ENCODE data around the gene ENTPD7. TPM values are rescaled to one million over a fixed set of nuclear protein-coding genes. Genes with fewer than 3 reads are reported as not detected.
"Not testable (repeated sequence)": the region's sequence is repeated elsewhere in the genome, so short reads cannot be mapped to it uniquely, and the experiment has no call there.

The ENTPD7 gene
- polyA plus RNA-seq, 1 donor from 2014 or later, result 4.1 TPM

DNA sequence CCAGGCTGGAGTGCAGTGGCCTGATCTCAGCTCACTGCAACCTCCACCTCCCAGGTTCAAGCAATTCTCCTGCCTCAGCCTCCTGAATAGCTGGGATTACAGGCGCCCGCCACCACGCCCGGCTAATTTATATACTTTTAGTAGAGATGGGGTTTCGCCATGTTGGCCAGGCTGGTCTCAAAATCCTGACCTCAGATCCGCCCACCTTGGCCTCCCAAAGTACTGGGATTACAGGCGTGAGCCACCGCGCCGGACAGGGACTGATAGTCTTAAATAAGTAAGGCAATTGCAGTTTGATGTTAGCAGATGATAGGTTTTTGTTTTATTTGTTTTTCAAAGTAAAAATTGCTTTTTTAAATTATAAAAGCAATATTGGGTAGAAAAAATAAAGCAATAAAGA lies 74.8 kb downstream of the ENTPD7 start:
- not testable (repeated sequence) for H2AFZ ChIP-seq (ENCODE audit: low read depth, low read length); H3K9me2 ChIP-seq (ENCODE audit: insufficient read depth, low read length); H3F3A ChIP-seq (ENCODE audit: insufficient read depth, low read length, poor library complexity, severe bottlenecking); H3K4me2 ChIP-seq (ENCODE audit: low read length); H4K20me1 ChIP-seq (ENCODE audit: insufficient read depth); H3K9me3 ChIP-seq (ENCODE audit: low read length); H3K36me3 ChIP-seq (ENCODE audit: insufficient read depth, low read length); H3K27ac ChIP-seq (ENCODE audit: low read length); H3K4me3 ChIP-seq (ENCODE audit: low read length); H3K27me3 ChIP-seq (ENCODE audit: insufficient read depth, low read depth, low read length); H3K79me2 ChIP-seq (replicated peaks; ENCODE audit: insufficient read depth, low read length); H3K9ac ChIP-seq (ENCODE audit: low read length)

DNA sequence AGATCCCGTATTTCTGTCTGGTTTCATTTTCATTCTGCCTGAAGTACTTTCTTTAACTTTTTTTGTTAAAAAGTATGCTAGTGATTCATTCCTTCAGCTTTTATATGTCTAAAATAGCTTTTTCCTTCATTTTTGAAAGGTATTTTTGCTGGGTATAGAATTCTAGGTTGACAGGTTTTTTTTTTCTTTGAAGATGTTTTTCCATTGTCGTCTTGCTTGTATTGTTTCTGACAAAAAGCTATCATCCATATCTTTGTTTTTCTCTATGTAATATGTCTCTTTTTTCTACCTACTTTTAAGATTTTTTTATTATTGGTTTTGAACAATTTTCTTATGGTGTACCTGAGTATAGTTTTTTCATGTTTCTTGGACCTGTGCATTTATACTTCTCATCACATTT lies 81.0 kb downstream of the ENTPD7 start:
- H3K27me3 ChIP-seq (ENCODE audit: insufficient read depth, low read depth, low read length), result no peaks in the 10 kb centered on the region
- no peak overlapping the region for H3K4me2 ChIP-seq (ENCODE audit: low read length)
- H3K27ac ChIP-seq (ENCODE audit: low read length), result no peak overlapping the region
- H3K4me3 ChIP-seq (ENCODE audit: low read length), result no peak overlapping the region
- peaks cover 7% of the 10 kb centered on the region for H3K36me3 ChIP-seq (ENCODE audit: insufficient read depth, low read length)
- no peak overlapping the region for H3K9ac ChIP-seq (ENCODE audit: low read length)
- H2AFZ ChIP-seq (ENCODE audit: low read depth, low read length), result no peak overlapping the region
- no peaks in the 10 kb centered on the region for H3K9me3 ChIP-seq (ENCODE audit: low read length)
- no peaks in the 10 kb centered on the region for H3F3A ChIP-seq (ENCODE audit: insufficient read depth, low read length, poor library complexity, severe bottlenecking)
- H4K20me1 ChIP-seq (ENCODE audit: insufficient read depth), result no peaks in the 10 kb centered on the region
- no peak for TF ChIP-seq EZH2 (IDR thresholded peaks at IDR 0.05; ENCODE audit: borderline replicate concordance, insufficient read depth, low read length, poor library complexity, severe bottlenecking)
- TF ChIP-seq, protein P1, sequence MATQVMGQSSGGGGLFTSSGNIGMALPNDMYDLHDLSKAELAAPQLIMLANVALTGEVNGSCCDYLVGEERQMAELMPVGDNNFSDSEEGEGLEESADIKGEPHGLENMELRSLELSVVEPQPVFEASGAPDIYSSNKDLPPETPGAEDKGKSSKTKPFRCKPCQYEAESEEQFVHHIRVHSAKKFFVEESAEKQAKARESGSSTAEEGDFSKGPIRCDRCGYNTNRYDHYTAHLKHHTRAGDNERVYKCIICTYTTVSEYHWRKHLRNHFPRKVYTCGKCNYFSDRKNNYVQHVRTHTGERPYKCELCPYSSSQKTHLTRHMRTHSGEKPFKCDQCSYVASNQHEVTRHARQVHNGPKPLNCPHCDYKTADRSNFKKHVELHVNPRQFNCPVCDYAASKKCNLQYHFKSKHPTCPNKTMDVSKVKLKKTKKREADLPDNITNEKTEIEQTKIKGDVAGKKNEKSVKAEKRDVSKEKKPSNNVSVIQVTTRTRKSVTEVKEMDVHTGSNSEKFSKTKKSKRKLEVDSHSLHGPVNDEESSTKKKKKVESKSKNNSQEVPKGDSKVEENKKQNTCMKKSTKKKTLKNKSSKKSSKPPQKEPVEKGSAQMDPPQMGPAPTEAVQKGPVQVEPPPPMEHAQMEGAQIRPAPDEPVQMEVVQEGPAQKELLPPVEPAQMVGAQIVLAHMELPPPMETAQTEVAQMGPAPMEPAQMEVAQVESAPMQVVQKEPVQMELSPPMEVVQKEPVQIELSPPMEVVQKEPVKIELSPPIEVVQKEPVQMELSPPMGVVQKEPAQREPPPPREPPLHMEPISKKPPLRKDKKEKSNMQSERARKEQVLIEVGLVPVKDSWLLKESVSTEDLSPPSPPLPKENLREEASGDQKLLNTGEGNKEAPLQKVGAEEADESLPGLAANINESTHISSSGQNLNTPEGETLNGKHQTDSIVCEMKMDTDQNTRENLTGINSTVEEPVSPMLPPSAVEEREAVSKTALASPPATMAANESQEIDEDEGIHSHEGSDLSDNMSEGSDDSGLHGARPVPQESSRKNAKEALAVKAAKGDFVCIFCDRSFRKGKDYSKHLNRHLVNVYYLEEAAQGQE (IDR thresholded peaks at IDR 0.05; ENCODE audit: borderline replicate concordance), result no peak
- no peak for TF ChIP-seq MXI1 (conservative IDR thresholded peaks at IDR 0.05; ENCODE audit: poor library complexity, severe bottlenecking)
- H3K79me2 ChIP-seq (replicated peaks; ENCODE audit: insufficient read depth, low read length), result no peaks in the 10 kb centered on the region
- no peaks in the 10 kb centered on the region for H3K9me2 ChIP-seq (ENCODE audit: insufficient read depth, low read length)

DNA sequence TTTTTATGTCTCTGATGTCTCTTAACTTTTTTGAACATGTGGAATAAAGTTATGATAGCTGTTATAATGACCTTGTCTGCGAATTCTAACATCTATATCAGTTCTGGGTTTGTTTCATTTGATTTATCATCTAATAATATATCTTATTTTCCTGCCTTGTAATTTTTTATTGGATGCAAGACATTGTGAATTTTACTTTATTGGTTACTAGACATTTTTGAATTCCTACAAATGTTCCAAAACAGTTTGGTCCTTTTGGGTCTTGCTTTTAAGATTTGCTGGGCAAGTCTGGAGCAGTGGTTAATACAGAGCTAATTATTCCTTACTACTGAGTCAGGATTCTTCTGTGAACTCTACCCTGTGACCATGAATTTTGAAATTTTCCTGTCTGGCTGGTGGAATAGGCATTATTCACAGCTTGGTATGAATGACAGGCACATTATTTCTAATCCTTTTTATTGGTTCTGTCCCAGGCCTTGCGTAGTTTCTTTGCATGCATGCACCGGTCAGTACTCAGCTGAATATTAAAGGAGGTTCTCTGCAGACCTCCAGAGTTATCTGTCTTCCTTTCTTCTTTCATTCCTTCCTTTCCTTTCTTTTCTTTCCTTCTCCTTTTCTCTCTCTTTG lies 81.7 kb downstream of the ENTPD7 start:
- no peak overlapping the region for H3K4me2 ChIP-seq (ENCODE audit: low read length)
- no peaks in the 10 kb centered on the region for H3K79me2 ChIP-seq (replicated peaks; ENCODE audit: insufficient read depth, low read length)
- no peak overlapping the region for H3K9ac ChIP-seq (ENCODE audit: low read length)
- no peaks in the 10 kb centered on the region for H3F3A ChIP-seq (ENCODE audit: insufficient read depth, low read length, poor library complexity, severe bottlenecking)
- H3K4me3 ChIP-seq (ENCODE audit: low read length), result no peak overlapping the region
- TF ChIP-seq, protein P2, sequence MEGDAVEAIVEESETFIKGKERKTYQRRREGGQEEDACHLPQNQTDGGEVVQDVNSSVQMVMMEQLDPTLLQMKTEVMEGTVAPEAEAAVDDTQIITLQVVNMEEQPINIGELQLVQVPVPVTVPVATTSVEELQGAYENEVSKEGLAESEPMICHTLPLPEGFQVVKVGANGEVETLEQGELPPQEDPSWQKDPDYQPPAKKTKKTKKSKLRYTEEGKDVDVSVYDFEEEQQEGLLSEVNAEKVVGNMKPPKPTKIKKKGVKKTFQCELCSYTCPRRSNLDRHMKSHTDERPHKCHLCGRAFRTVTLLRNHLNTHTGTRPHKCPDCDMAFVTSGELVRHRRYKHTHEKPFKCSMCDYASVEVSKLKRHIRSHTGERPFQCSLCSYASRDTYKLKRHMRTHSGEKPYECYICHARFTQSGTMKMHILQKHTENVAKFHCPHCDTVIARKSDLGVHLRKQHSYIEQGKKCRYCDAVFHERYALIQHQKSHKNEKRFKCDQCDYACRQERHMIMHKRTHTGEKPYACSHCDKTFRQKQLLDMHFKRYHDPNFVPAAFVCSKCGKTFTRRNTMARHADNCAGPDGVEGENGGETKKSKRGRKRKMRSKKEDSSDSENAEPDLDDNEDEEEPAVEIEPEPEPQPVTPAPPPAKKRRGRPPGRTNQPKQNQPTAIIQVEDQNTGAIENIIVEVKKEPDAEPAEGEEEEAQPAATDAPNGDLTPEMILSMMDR (IDR thresholded peaks at IDR 0.05; ENCODE audit: poor library complexity, severe bottlenecking), result no peak
- no peak for TF ChIP-seq SMC3 (conservative IDR thresholded peaks at IDR 0.05; ENCODE audit: poor library complexity)
- no peak for TF ChIP-seq EZH2 (IDR thresholded peaks at IDR 0.05; ENCODE audit: borderline replicate concordance, insufficient read depth, low read length, poor library complexity, severe bottlenecking)
- TF ChIP-seq POLR2AphosphoS5 (IDR thresholded peaks at IDR 0.05), result no peak
- no peak for TF ChIP-seq RAD21 (conservative IDR thresholded peaks at IDR 0.05)
- TF ChIP-seq, protein P1 (IDR thresholded peaks at IDR 0.05; ENCODE audit: borderline replicate concordance), result no peak
- no peak for TF ChIP-seq MXI1 (conservative IDR thresholded peaks at IDR 0.05; ENCODE audit: poor library complexity, severe bottlenecking)
- TF ChIP-seq EP300 (conservative IDR thresholded peaks at IDR 0.05; ENCODE audit: poor library complexity, severe bottlenecking), result no peak
- no peak for TF ChIP-seq TAF1 (IDR thresholded peaks at IDR 0.05; ENCODE audit: low read depth)
- no peaks in the 10 kb centered on the region for H3K9me3 ChIP-seq (ENCODE audit: low read length)
- peaks cover 7% of the 10 kb centered on the region for H3K36me3 ChIP-seq (ENCODE audit: insufficient read depth, low read length)
- no peaks in the 10 kb centered on the region for H3K27me3 ChIP-seq (ENCODE audit: insufficient read depth, low read depth, low read length)
- H3K27ac ChIP-seq (ENCODE audit: low read length), result no peak overlapping the region
- no peaks in the 10 kb centered on the region for H4K20me1 ChIP-seq (ENCODE audit: insufficient read depth)
- no peaks in the 10 kb centered on the region for H3K9me2 ChIP-seq (ENCODE audit: insufficient read depth, low read length)
- H2AFZ ChIP-seq (ENCODE audit: low read depth, low read length), result no peak overlapping the region

All from neural cell (in vitro differentiated cells).